Measurements from ENCODE around the gene ZNHIT1. TPM values are rescaled to one million over a fixed set of nuclear protein-coding genes. Genes with fewer than 3 reads are reported as not detected.

The ZNHIT1 gene
- total RNA-seq (10 to 100 TPM; 50.6 to 51.7 TPM), polyA plus RNA-seq (66.2 TPM)

DNA sequence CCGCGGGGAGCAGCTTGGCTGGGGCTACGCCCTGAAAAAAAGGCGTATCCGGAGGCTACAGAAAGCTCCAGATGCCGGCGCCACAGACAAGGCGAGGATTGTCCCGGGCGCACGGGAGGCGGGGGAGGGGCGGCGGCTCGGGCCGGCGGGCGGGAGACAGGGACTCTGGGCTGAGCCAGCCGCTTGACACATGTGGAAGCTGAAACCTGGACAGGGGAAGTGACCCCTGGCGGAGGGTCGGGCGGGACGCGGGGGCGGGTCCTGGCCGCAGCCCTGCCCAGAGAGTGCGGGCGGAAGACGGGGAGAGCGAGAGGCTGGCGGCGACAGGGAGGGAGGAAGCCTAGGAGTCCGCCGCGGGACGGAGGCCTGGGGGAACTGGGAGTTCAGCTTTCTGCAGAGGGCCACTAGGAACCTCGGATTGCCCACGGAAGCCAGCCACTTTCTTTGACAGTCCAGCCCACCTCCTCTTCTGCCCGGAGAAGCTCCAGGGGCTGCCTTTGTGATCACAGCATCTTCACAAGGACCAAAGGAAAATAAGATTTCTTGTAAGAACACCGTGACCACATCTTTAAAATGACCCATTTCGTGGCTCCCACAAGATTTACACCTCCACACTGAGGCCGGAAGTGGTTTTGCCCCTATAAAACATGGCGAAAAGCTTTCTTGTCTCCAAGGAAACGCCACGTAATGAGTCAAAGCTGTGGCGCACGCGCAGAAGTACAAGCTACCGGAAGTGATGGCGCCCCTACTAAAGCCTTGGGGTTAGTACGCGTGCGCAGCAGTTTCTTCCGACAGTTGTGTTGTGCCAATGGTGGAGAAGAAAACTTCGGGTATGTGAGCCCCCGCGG, at the start of gene ZNHIT1, which contains the start of gene PLOD3:
ZNHIT1 (plus strand) TSS at position 778 of the 848 bp plus-strand sequence; CDS start at position 809, 31 bp downstream.
PLOD3 (minus strand) TSS at position 194 of the 848 bp plus-strand sequence. CDS start 307 bp downstream, outside the sequence.
- H3K4me1 ChIP-seq (ENCODE audit: insufficient read depth, low read length), result peaks cover 25% of the 10 kb centered on the region
- POLR2A ChIA-PET, result interaction anchor here (0.9 to 3.0 kb wide), 9 partner anchors 9 to 1117 kb away, joined by 3 to 28 read pairs (median 4); partner anchors contain the start of genes FIS1, MCM7, SRRT and UFSP1
- H3K4me3 Mint-ChIP-seq, result peak within 1 kb of the TSS; percentile 90 to 98 (median 97)
- H3K36me3 Mint-ChIP-seq, result peaks cover 0 to 52% (median 0%) of the 10 kb centered on the region in 3 donors
- H3K27ac Mint-ChIP-seq, result peak within 1 kb of the TSS; percentile 95 to 97 (median 96)
- H3K36me3 ChIP-seq (ENCODE audit: insufficient read depth, low read length), result no peaks in the 10 kb centered on the region
- peak; percentile 93 to 99 (median 94) for DNase-seq
- H3K9me3 Mint-ChIP-seq, result peaks cover 0 to 3% (median 0%) of the 10 kb centered on the region in 5 donors
- no peaks in the 10 kb centered on the region for H3K27me3 ChIP-seq (ENCODE audit: insufficient read depth, low read length, poor library complexity, severe bottlenecking)
- peak within 1 kb of the TSS; percentile 76 for H3K27ac ChIP-seq (ENCODE audit: low read depth, low read length)
- peak within 1 kb of the TSS; percentile 82 for H3K4me3 ChIP-seq (ENCODE audit: low read length)
- H3K9me3 ChIP-seq (ENCODE audit: low read length), result no peaks in the 10 kb centered on the region
- CTCF ChIA-PET, result interaction anchor here (0.7 to 7.8 kb wide), 17 partner anchors 9 to 365 kb away, joined by 3 to 69 read pairs (median 4); partner anchors contain the start of genes FIS1, SLC12A9, UFSP1 and VGF
- peaks cover 0 to 4% of the 10 kb centered on the region in 2 donors for H3K27me3 Mint-ChIP-seq
- peaks cover 31 to 55% (median 50%) of the 10 kb centered on the region in 3 donors for H3K4me1 Mint-ChIP-seq

GRCh38 chr7:101168412-101169049, 49.4 kb upstream of the ZNHIT1 start:
- Mint-ChIP-seq H3K9me3 (peaks cover 0 to 4% (median 0%) of the 10 kb centered on the region in 5 donors), H3K4me3 (peak overlapping the region in 2 of 7 donors; percentile 37 to 79), H3K4me1 (peaks cover 45 to 77% (median 53%) of the 10 kb centered on the region in 3 donors), H3K27ac (peak overlapping the region in 1 of 8 donors; percentile 71), H3K27me3 (peaks cover 76 to 79% of the 10 kb centered on the region in 2 donors), H3K36me3 (no peaks in the 10 kb centered on the region)
- no peak overlapping the region for H3K4me3 ChIP-seq (ENCODE audit: low read length)
- peaks cover 90% of the 10 kb centered on the region for H3K27me3 ChIP-seq (ENCODE audit: insufficient read depth, low read length, poor library complexity, severe bottlenecking)
- no peaks in the 10 kb centered on the region for H3K36me3 ChIP-seq (ENCODE audit: insufficient read depth, low read length)
- H3K9me3 ChIP-seq (ENCODE audit: low read length), result no peaks in the 10 kb centered on the region
- no peak overlapping the region for H3K27ac ChIP-seq (ENCODE audit: low read depth, low read length)
- no peak for DNase-seq
- peaks cover 67% of the 10 kb centered on the region for H3K4me1 ChIP-seq (ENCODE audit: insufficient read depth, low read length)
- ChIA-PET CTCF (interaction anchor here (0.9 to 1.3 kb wide), 4 partner anchors 22 to 99 kb away, joined by 3 to 9 read pairs (median 4); no protein-coding TSS in a partner anchor), POLR2A (no interaction called here)

GRCh38 chr7:101169110-101169837, 48.7 kb upstream of the ZNHIT1 start:
- H3K4me1 ChIP-seq (ENCODE audit: insufficient read depth, low read length), result peaks cover 73% of the 10 kb centered on the region
- DNase-seq, result no peak
- peaks cover 50 to 79% (median 59%) of the 10 kb centered on the region in 3 donors for H3K4me1 Mint-ChIP-seq

GRCh38 chr7:101169838-101170551, 48.0 kb upstream of the ZNHIT1 start:
- Mint-ChIP-seq H3K27ac (peak overlapping the region in 4 of 8 donors; percentile 2 to 47 (median 28)), H3K36me3 (no peaks in the 10 kb centered on the region), H3K9me3 (peaks cover 0 to 6% (median 0%) of the 10 kb centered on the region in 5 donors), H3K4me3 (peak overlapping the region in 5 of 7 donors; percentile 31 to 57 (median 48)), H3K4me1 (peaks cover 48 to 79% (median 54%) of the 10 kb centered on the region in 3 donors), H3K27me3 (peaks cover 82 to 88% of the 10 kb centered on the region in 2 donors)
- Histone ChIP-seq H3K27me3 (ENCODE audit: insufficient read depth, low read length, poor library complexity, severe bottlenecking) (peaks cover 91% of the 10 kb centered on the region), H3K4me3 (ENCODE audit: low read length) (peak overlapping the region; percentile 18), H3K36me3 (ENCODE audit: insufficient read depth, low read length) (no peaks in the 10 kb centered on the region), H3K27ac (ENCODE audit: low read depth, low read length) (no peak overlapping the region), H3K9me3 (ENCODE audit: low read length) (no peaks in the 10 kb centered on the region), H3K4me1 (ENCODE audit: insufficient read depth, low read length) (peaks cover 70% of the 10 kb centered on the region)
- DNase-seq, result peak; percentile 72 to 85 (median 76)
- POLR2A ChIA-PET, result interaction anchor here (1.3 kb wide), 1 partner anchor 26 kb away, joined by 3 read pairs; no protein-coding TSS in a partner anchor
- CTCF ChIA-PET, result interaction anchor here (1.0 to 3.1 kb wide), 9 partner anchors 13 to 113 kb away, joined by 3 to 38 read pairs (median 4); partner anchors contain the start of gene ZNHIT1

More at GRCh38 chr7:101169110-101169837, 48.7 kb upstream of the ZNHIT1 start:
- ChIA-PET CTCF (interaction anchor here (0.9 to 3.1 kb wide), 6 partner anchors 22 to 74 kb away, joined by 3 to 38 read pairs (median 4); no protein-coding TSS in a partner anchor), POLR2A (no interaction called here)
- Mint-ChIP-seq H3K27ac (peak overlapping the region in 5 of 8 donors; percentile 2 to 47 (median 11)), H3K36me3 (no peaks in the 10 kb centered on the region), H3K4me3 (peak overlapping the region in 5 of 7 donors; percentile 25 to 57 (median 48)), H3K9me3 (peaks cover 0 to 6% (median 0%) of the 10 kb centered on the region in 5 donors), H3K27me3 (peaks cover 84 to 85% of the 10 kb centered on the region in 2 donors)
- Histone ChIP-seq H3K27ac (ENCODE audit: low read depth, low read length) (no peak overlapping the region), H3K36me3 (ENCODE audit: insufficient read depth, low read length) (no peaks in the 10 kb centered on the region), H3K4me3 (ENCODE audit: low read length) (peak overlapping the region; percentile 18), H3K9me3 (ENCODE audit: low read length) (no peaks in the 10 kb centered on the region), H3K27me3 (ENCODE audit: insufficient read depth, low read length, poor library complexity, severe bottlenecking) (peaks cover 92% of the 10 kb centered on the region)

GRCh38 chr7:101170617-101171441, 47.1 kb upstream of the ZNHIT1 start:
- Mint-ChIP-seq H3K4me3 (peak overlapping the region in 4 of 7 donors; percentile 1 to 70 (median 23)), H3K36me3 (no peaks in the 10 kb centered on the region), H3K4me1 (peaks cover 43 to 71% (median 46%) of the 10 kb centered on the region in 3 donors), H3K27me3 (peaks cover 83 to 88% of the 10 kb centered on the region in 2 donors), H3K9me3 (peaks cover 0 to 3% (median 0%) of the 10 kb centered on the region in 5 donors), H3K27ac (peak overlapping the region in 1 of 8 donors; percentile 41)
- DNase-seq, result peak in 1 of 5 donors; percentile 49
- Histone ChIP-seq H3K27ac (ENCODE audit: low read depth, low read length) (no peak overlapping the region), H3K36me3 (ENCODE audit: insufficient read depth, low read length) (no peaks in the 10 kb centered on the region), H3K4me3 (ENCODE audit: low read length) (no peak overlapping the region), H3K27me3 (ENCODE audit: insufficient read depth, low read length, poor library complexity, severe bottlenecking) (peaks cover 95% of the 10 kb centered on the region), H3K9me3 (ENCODE audit: low read length) (no peaks in the 10 kb centered on the region), H3K4me1 (ENCODE audit: insufficient read depth, low read length) (peaks cover 62% of the 10 kb centered on the region)
- ChIA-PET CTCF (interaction anchor here (0.9 to 3.1 kb wide), 11 partner anchors 12 to 112 kb away, joined by 3 to 38 read pairs (median 4); partner anchors contain the start of gene ZNHIT1), POLR2A (interaction anchor here (1.3 kb wide), 1 partner anchor 27 kb away, joined by 3 read pairs; no protein-coding TSS in a partner anchor)

- peaks cover 57% of the 10 kb centered on the region for H3K4me1 ChIP-seq (ENCODE audit: insufficient read depth, low read length)
- H3K9me3 Mint-ChIP-seq, result peaks cover 0 to 3% (median 0%) of the 10 kb centered on the region in 5 donors
- H3K4me3 Mint-ChIP-seq, result peak overlapping the region in 5 of 7 donors; percentile 15 to 57 (median 37)
- DNase-seq, result no peak
- peaks cover 41 to 66% (median 41%) of the 10 kb centered on the region in 3 donors for H3K4me1 Mint-ChIP-seq
- H3K36me3 Mint-ChIP-seq, result no peaks in the 10 kb centered on the region
- peak overlapping the region in 1 of 8 donors; percentile 41 for H3K27ac Mint-ChIP-seq
- ChIA-PET CTCF (interaction anchor here (0.8 to 3.1 kb wide), 8 partner anchors 11 to 111 kb away, joined by 3 to 38 read pairs (median 4); no protein-coding TSS in a partner anchor), POLR2A (no interaction called here)
- H3K4me3 ChIP-seq (ENCODE audit: low read length), result no peak overlapping the region
- no peaks in the 10 kb centered on the region for H3K9me3 ChIP-seq (ENCODE audit: low read length)
- H3K27ac ChIP-seq (ENCODE audit: low read depth, low read length), result no peak overlapping the region
- peaks cover 95% of the 10 kb centered on the region for H3K27me3 ChIP-seq (ENCODE audit: insufficient read depth, low read length, poor library complexity, severe bottlenecking)
- H3K27me3 Mint-ChIP-seq, result peaks cover 85 to 87% of the 10 kb centered on the region in 2 donors
- no peaks in the 10 kb centered on the region for H3K36me3 ChIP-seq (ENCODE audit: insufficient read depth, low read length)
These were observed 46.5 kb upstream of the ZNHIT1 start for GRCh38 chr7:101171442-101171837.

Data from CD8-positive, alpha-beta memory T cell (primary cell).